Esophagus (tissue), 2 donors: ENCODE measurements around the gene RALBP1. TPM values are rescaled to one million over a fixed set of nuclear protein-coding genes. Genes with fewer than 3 reads are reported as not detected.

Source experiments
- H3K27ac ChIP-seq, 2 donors: one replicate each; pipeline ENCODE4 v1.5.1; 2013; ENCODE audit warnings: low read depth in 2 of 2, mild to moderate bottlenecking in 2 of 2, inconsistent platforms in 1 of 2, low read length in 1 of 2, moderate library complexity in 1 of 2
- H3K27me3 ChIP-seq, 2 donors: one replicate each; pipeline ENCODE4 v1.6.1; 2013; ENCODE audit warnings: low read length in 2 of 2, control low read depth in 1 of 2, mild to moderate bottlenecking in 1 of 2; ENCODE audit not compliant: insufficient read depth in 2 of 2, control insufficient read depth in 1 of 2
- H3K36me3 ChIP-seq, 2 donors: one replicate each; pipeline ENCODE4 v1.6.1; 2013; ENCODE audit warnings: low read length in 1 of 2; ENCODE audit not compliant: control insufficient read depth in 2 of 2, insufficient read depth in 2 of 2
- H3K4me1 ChIP-seq, 2 donors: one replicate each; pipeline ENCODE4 v1.6.1; 2013; ENCODE audit warnings: low read length in 1 of 2; ENCODE audit not compliant: control insufficient read depth in 2 of 2, insufficient read depth in 2 of 2
- H3K4me3 ChIP-seq, 2 donors: one replicate each; pipeline ENCODE4 v1.5.1; 2013; ENCODE audit warnings: low read length in 2 of 2, mild to moderate bottlenecking in 2 of 2, low read depth in 1 of 2, moderate library complexity in 1 of 2
- H3K9me3 ChIP-seq, 2 donors: one replicate each; pipeline ENCODE4 v1.6.1; 2013; ENCODE audit warnings: mild to moderate bottlenecking in 2 of 2, low read depth in 1 of 2, low read length in 1 of 2, moderate library complexity in 1 of 2; ENCODE audit not compliant: control insufficient read depth in 2 of 2, insufficient read depth in 1 of 2
- WGBS, 2 donors: extraction: QIAGEN DNeasy Blood & Tissue Kit; methylation state at CpG; one replicate each; pipeline ENCODE4 v1.1.7; 2013; 5-methylcytosine and 5-hydroxymethylcytosine counted together
- polyA plus RNA-seq, 2 donors: library from polyadenylated mRNA; stranded (reverse); fragments of 200-250 nt; gene quantifications; one replicate each; pipeline ENCODE4 v1.2.3, GENCODE V29; 2013
- donor health status: healthy with polysubstance abuse.
- donor health status: Bipolar disorder and iron deficiency.

The RALBP1 gene
- polyA plus RNA-seq, 2 donors: 23.7 to 38.6 TPM

GRCh38 chr18:9568186-9568585 lies 92.9 kb downstream of the RALBP1 start:
- Histone ChIP-seq H3K36me3 (peaks cover 5 to 6% of the 10 kb centered on the region in 2 donors), H3K4me3 (no peak overlapping the region), H3K9me3 (no peaks in the 10 kb centered on the region), H3K27me3 (no peaks in the 10 kb centered on the region), H3K27ac (no peak overlapping the region), H3K4me1 (no peaks in the 10 kb centered on the region)

GRCh38 chr18:9569178-9569577 lies 93.9 kb downstream of the RALBP1 start:
- no peak overlapping the region for H3K4me3 ChIP-seq
- no peaks in the 10 kb centered on the region for H3K9me3 ChIP-seq
- peaks cover 5 to 6% of the 10 kb centered on the region in 2 donors for H3K36me3 ChIP-seq
- no peak overlapping the region for H3K27ac ChIP-seq
- no peaks in the 10 kb centered on the region for H3K27me3 ChIP-seq
- 90 to 95% methylated on average over 8 of the region's 8 CpGs for WGBS, 2 donors
- no peaks in the 10 kb centered on the region for H3K4me1 ChIP-seq

GRCh38 chr18:9570255-9570654 lies 94.9 kb downstream of the RALBP1 start:
- no peaks in the 10 kb centered on the region for H3K9me3 ChIP-seq
- H3K4me3 ChIP-seq: no peak overlapping the region
- no peaks in the 10 kb centered on the region for H3K4me1 ChIP-seq
- H3K27me3 ChIP-seq: no peaks in the 10 kb centered on the region
- H3K36me3 ChIP-seq: peaks cover 5 to 6% of the 10 kb centered on the region in 2 donors
- 63 to 69% methylated on average over 3 of the region's 3 CpGs for WGBS, 2 donors
- peak overlapping the region in 1 of 2 donors; percentile 21 for H3K27ac ChIP-seq

GRCh38 chr18:9571546-9571945 lies 96.2 kb downstream of the RALBP1 start:
- H3K36me3 ChIP-seq: peaks cover 5 to 6% of the 10 kb centered on the region in 2 donors
- 87 to 89% methylated on average over 3 of the region's 3 CpGs for WGBS, 2 donors
- no peak overlapping the region for H3K27ac ChIP-seq
- no peak overlapping the region for H3K4me3 ChIP-seq
- no peaks in the 10 kb centered on the region for H3K9me3 ChIP-seq
- H3K27me3 ChIP-seq: no peaks in the 10 kb centered on the region
- no peaks in the 10 kb centered on the region for H3K4me1 ChIP-seq

- Histone ChIP-seq H3K9me3 (no peaks in the 10 kb centered on the region), H3K4me1 (no peaks in the 10 kb centered on the region), H3K36me3 (peaks cover 3 to 5% of the 10 kb centered on the region in 2 donors), H3K4me3 (no peak overlapping the region), H3K27me3 (no peaks in the 10 kb centered on the region), H3K27ac (no peak overlapping the region)
- WGBS, 2 donors: 64 to 70% methylated on average over 7 of the region's 7 CpGs
Observed at GRCh38 chr18:9574473-9575115, 99.3 kb downstream of the RALBP1 start.

- Histone ChIP-seq H3K9me3 (no peaks in the 10 kb centered on the region), H3K4me3 (no peak overlapping the region), H3K27ac (peak overlapping the region in 1 of 2 donors; percentile 31), H3K36me3 (peaks cover 0 to 5% of the 10 kb centered on the region in 2 donors), H3K27me3 (no peaks in the 10 kb centered on the region), H3K4me1 (no peaks in the 10 kb centered on the region)
- WGBS, 2 donors: 11 to 14% methylated on average over 5 of the region's 5 CpGs
Observed at GRCh38 chr18:9575558-9575957, 100.2 kb downstream of the RALBP1 start.

- no peak overlapping the region for H3K27ac ChIP-seq
- no peaks in the 10 kb centered on the region for H3K9me3 ChIP-seq
- no peak overlapping the region for H3K4me3 ChIP-seq
- H3K36me3 ChIP-seq: peaks cover 0 to 8% of the 10 kb centered on the region in 2 donors
- H3K27me3 ChIP-seq: no peaks in the 10 kb centered on the region
- WGBS, 2 donors: 90 to 94% methylated on average over 9 of the region's 9 CpGs
- no peaks in the 10 kb centered on the region for H3K4me1 ChIP-seq
Observed at GRCh38 chr18:9577361-9577760, 102.0 kb downstream of the RALBP1 start.

- Histone ChIP-seq H3K4me3 (no peak overlapping the region), H3K27me3 (no peaks in the 10 kb centered on the region), H3K4me1 (no peaks in the 10 kb centered on the region), H3K36me3 (peaks cover 0 to 8% of the 10 kb centered on the region in 2 donors), H3K9me3 (no peaks in the 10 kb centered on the region), H3K27ac (no peak overlapping the region)
Observed at GRCh38 chr18:9578306-9578705, 103.0 kb downstream of the RALBP1 start.

- Histone ChIP-seq H3K27me3 (no peaks in the 10 kb centered on the region), H3K27ac (no peak overlapping the region), H3K4me1 (no peaks in the 10 kb centered on the region), H3K4me3 (no peak overlapping the region), H3K9me3 (no peaks in the 10 kb centered on the region), H3K36me3 (peaks cover 0 to 8% of the 10 kb centered on the region in 2 donors)
- WGBS, 2 donors: 97% methylated on average over 7 of the region's 7 CpGs
Observed at GRCh38 chr18:9581667-9582066, 106.4 kb downstream of the RALBP1 start.

- WGBS, 2 donors: 96% methylated on average over 3 of the region's 3 CpGs
- peaks cover 2% of the 10 kb centered on the region in 2 donors for H3K36me3 ChIP-seq
- no peaks in the 10 kb centered on the region for H3K27me3 ChIP-seq
- H3K4me3 ChIP-seq: no peak overlapping the region
- H3K9me3 ChIP-seq: no peaks in the 10 kb centered on the region
- no peaks in the 10 kb centered on the region for H3K4me1 ChIP-seq
- no peak overlapping the region for H3K27ac ChIP-seq
Observed at GRCh38 chr18:9586814-9587213, 111.5 kb downstream of the RALBP1 start.
